Measurements from ENCODE around the gene SYNC.

The SYNC gene

GRCh38 chr1:32746130-32746529, 43.6 kb upstream of the SYNC start:
- no peak overlapping the region for H3K4me3 ChIP-seq (ENCODE audit: low read depth, low read length)
- no peak for DNase-seq
- TF ChIP-seq CTCF (IDR thresholded peaks at IDR 0.05; ENCODE audit: low read depth, low read length, missing control alignments): no peak
- H3K27me3 ChIP-seq (replicated peaks): no peaks in the 10 kb centered on the region
- no peak overlapping the region for H3K27ac ChIP-seq
- in situ Hi-C loops (cut with HindIII; ENCODE audit: low pct_ligation_motif_present, low sequenced_read_pairs): no loop called here
- no peaks in the 10 kb centered on the region for H3K36me3 ChIP-seq (replicated peaks)

GRCh38 chr1:32744071-32744425, 41.5 kb upstream of the SYNC start:
- TF ChIP-seq CTCF (IDR thresholded peaks at IDR 0.05; ENCODE audit: low read depth, low read length, missing control alignments): no peak
- no peak overlapping the region for H3K27ac ChIP-seq
- H3K36me3 ChIP-seq (replicated peaks): no peaks in the 10 kb centered on the region
- DNase-seq: no peak
- no peaks in the 10 kb centered on the region for H3K27me3 ChIP-seq (replicated peaks)
- in situ Hi-C loops (cut with HindIII; ENCODE audit: low pct_ligation_motif_present, low sequenced_read_pairs): no loop called here
- no peak overlapping the region for H3K4me3 ChIP-seq (ENCODE audit: low read depth, low read length)

- Histone ChIP-seq H3K4me3 (ENCODE audit: low read depth, low read length) (no peak overlapping the region), H3K27ac (no peak overlapping the region), H3K36me3 (replicated peaks) (no peaks in the 10 kb centered on the region), H3K27me3 (replicated peaks) (no peaks in the 10 kb centered on the region)
- no peak for DNase-seq
- no peak for TF ChIP-seq CTCF (IDR thresholded peaks at IDR 0.05; ENCODE audit: low read depth, low read length, missing control alignments)
- in situ Hi-C loops (cut with HindIII; ENCODE audit: low pct_ligation_motif_present, low sequenced_read_pairs): no loop called here
These were observed 41.0 kb upstream of the SYNC start for GRCh38 chr1:32743380-32744070.

GRCh38 chr1:32742956-32743355, 40.4 kb upstream of the SYNC start:
- H3K27me3 ChIP-seq (replicated peaks): no peaks in the 10 kb centered on the region
- no peak overlapping the region for H3K27ac ChIP-seq
- DNase-seq: no peak
- TF ChIP-seq CTCF (IDR thresholded peaks at IDR 0.05; ENCODE audit: low read depth, low read length, missing control alignments): no peak
- in situ Hi-C loops (cut with HindIII; ENCODE audit: low pct_ligation_motif_present, low sequenced_read_pairs): no loop called here
- no peaks in the 10 kb centered on the region for H3K36me3 ChIP-seq (replicated peaks)
- no peak overlapping the region for H3K4me3 ChIP-seq (ENCODE audit: low read depth, low read length)

GRCh38 chr1:32742199-32742947, 39.8 kb upstream of the SYNC start:
- DNase-seq: no peak
- TF ChIP-seq CTCF (IDR thresholded peaks at IDR 0.05; ENCODE audit: low read depth, low read length, missing control alignments): no peak
- Histone ChIP-seq H3K4me3 (ENCODE audit: low read depth, low read length) (peak overlapping the region; percentile 45), H3K27me3 (replicated peaks) (no peaks in the 10 kb centered on the region), H3K36me3 (replicated peaks) (no peaks in the 10 kb centered on the region), H3K27ac (no peak overlapping the region)
- in situ Hi-C loops (cut with HindIII; ENCODE audit: low pct_ligation_motif_present, low sequenced_read_pairs): no loop called here

Measured in brain microvascular endothelial cell (primary cell).